NCI-H510A (cell line): ENCODE data around the gene RNF125.
"Not testable (repeated sequence)": the region's sequence is repeated elsewhere in the genome, so short reads cannot be mapped to it uniquely, and the experiment has no call there.

Experiments used
- DNase-seq: peaks from one replicate; lab custom pipeline; 2025; lab: John Stamatoyannopoulos, UW

Gene RNF125

GRCh38 chr18:32025744-32026143 is 7.1 kb downstream of the RNF125 start:
- no peak for DNase-seq

GRCh38 chr18:32026491-32027086 is 8.0 kb downstream of the RNF125 start:
- DNase-seq: no peak

- DNase-seq: no peak
Observed at GRCh38 chr18:32029558-32029957, 10.9 kb downstream of the RNF125 start.

GRCh38 chr18:32032609-32033008 is 14.0 kb downstream of the RNF125 start:
- DNase-seq: no peak

GRCh38 chr18:32036506-32037180 is 18.0 kb downstream of the RNF125 start:
- no peak for DNase-seq

- DNase-seq: no peak
Observed at GRCh38 chr18:32037616-32038015, 19.0 kb downstream of the RNF125 start.

- DNase-seq: no peak
Observed at GRCh38 chr18:32040936-32041335, 22.3 kb downstream of the RNF125 start.

GRCh38 chr18:32042337-32042736 is 23.7 kb downstream of the RNF125 start:
- no peak for DNase-seq

- no peak for DNase-seq
Observed at GRCh38 chr18:32048507-32049091, 30.0 kb downstream of the RNF125 start.

GRCh38 chr18:32049393-32050171 is 31.0 kb downstream of the RNF125 start:
- DNase-seq: no peak

- DNase-seq: no peak
Observed at GRCh38 chr18:32056613-32057358, 38.2 kb downstream of the RNF125 start.

GRCh38 chr18:32057624-32058165 is 39.1 kb downstream of the RNF125 start:
- no peak for DNase-seq

- no peak for DNase-seq
Observed at GRCh38 chr18:32060026-32060425, 41.4 kb downstream of the RNF125 start.

- DNase-seq: no peak
Observed at GRCh38 chr18:32067375-32068167, 48.9 kb downstream of the RNF125 start.

- no peak for DNase-seq
Observed at GRCh38 chr18:32072321-32072720, 53.7 kb downstream of the RNF125 start.

- no peak for DNase-seq
Observed at GRCh38 chr18:32074206-32074605, 55.6 kb downstream of the RNF125 start.

- DNase-seq: no peak
Observed at GRCh38 chr18:32078845-32079244, 60.2 kb downstream of the RNF125 start.

- no peak for DNase-seq
Observed at GRCh38 chr18:32081881-32082280, 63.3 kb downstream of the RNF125 start.

- no peak for DNase-seq
Observed at GRCh38 chr18:32083781-32084180, 65.2 kb downstream of the RNF125 start.

GRCh38 chr18:32086881-32087280 is 68.3 kb downstream of the RNF125 start:
- no peak for DNase-seq

- DNase-seq: not testable (repeated sequence)
Observed at GRCh38 chr18:32090831-32091230, 72.2 kb downstream of the RNF125 start.
